ENCODE data around the gene PLAC1. TPM values are rescaled to one million over a fixed set of nuclear protein-coding genes. Genes with fewer than 3 reads are reported as not detected.

The PLAC1 gene
- 1.6 TPM in 1 of 2 replicates, not detected in the other for total RNA-seq

GRCh38 chrX:134658002-134658759 is at the start of gene PLAC1:
PLAC1 (minus strand) TSS chrX:134658471; CDS start chrX:134566682, 91,789 bp downstream.

Small RNAs within 50 kb of the gene (small RNA-seq; reads per million reads assigned to genes)
- gene AC004383.1 = not detected
- gene MIR450A1 = 7.8 reads per million, percentile 89 among the genes with 10 or more reads in this experiment
- 7.8 reads per million, percentile 89 among the genes with 10 or more reads in this experiment for gene MIR450A2
- gene MIR450B = 0.63 reads per million
- gene MIR503 = 384 reads per million, percentile 99 among the genes with 10 or more reads in this experiment
- 6.0 reads per million, percentile 85 among the genes with 10 or more reads in this experiment for gene MIR542

Other genes starting within 250 kb of the PLAC1 start
- gene HPRT1, start 198.3 kb downstream of the PLAC1 start, total RNA-seq = 32.8 and 37.3 TPM in 2 replicates
- 12.5 and 18.9 TPM in 2 replicates for gene PABIR2, start 138.7 kb upstream of the PLAC1 start, total RNA-seq